Brain microvascular endothelial cell (primary cell): ENCODE results near the gene CCDC137.
A peak's percentile ranks its signal among the peaks of the same experiment; 100 is the strongest.
"Not testable (repeated sequence)": the region's sequence is repeated elsewhere in the genome, so short reads cannot be mapped to it uniquely, and the experiment has no call there.

Source experiments
- DNase-seq: peaks from one replicate; pipeline ENCODE4 v3.0.0-alpha.2; 2020
- H3K27ac ChIP-seq: fragments of 250-450 bp; sonication (Bioruptor Pico); 2 replicates; pipeline ENCODE4 v1.5.1; 2020; ENCODE audit warnings: mild to moderate bottlenecking, moderate library complexity
- H3K27me3 ChIP-seq: fragments of 250-450 bp; sonication (Bioruptor Pico); replicated peaks from 2 replicates; pipeline ENCODE4 v1.5.1; 2020; ENCODE audit warnings: mild to moderate bottlenecking
- H3K36me3 ChIP-seq: fragments of 250-450 bp; sonication (Bioruptor Pico); replicated peaks from 2 replicates; pipeline ENCODE4 v1.5.1; 2020; ENCODE audit warnings: mild to moderate bottlenecking
- H3K4me3 ChIP-seq: 2 replicates; pipeline ENCODE4 v1.5.1; 2011; ENCODE audit warnings: low read depth, mild to moderate bottlenecking, control low read depth, low read length, moderate library complexity
- CTCF ChIP-seq: IDR thresholded peaks from 2 replicates; pipeline ENCODE4 v1.5.1; 2011; ENCODE audit warnings: low read depth, mild to moderate bottlenecking, moderate library complexity, low read length, control low read depth, inconsistent platforms; ENCODE audit errors: missing control alignments
- in situ Hi-C: cut with HindIII; loops from 2 replicates; pipeline ENCODE4 v1.10.0; 2017; ENCODE audit warnings: low sequenced_read_pairs, low pct_ligation_motif_present

The CCDC137 gene

GRCh38 chr17:81672954-81673353 lies 6.4 kb downstream of the CCDC137 start:
- Histone ChIP-seq H3K27ac (no peak overlapping the region), H3K4me3 (no peak overlapping the region), H3K27me3 (no peaks in the 10 kb centered on the region), H3K36me3 (peaks cover 50% of the 10 kb centered on the region)
- no peak for DNase-seq
- in situ Hi-C loops = no loop called here
- no peak for TF ChIP-seq CTCF

GRCh38 chr17:81673561-81674258 lies 7.2 kb downstream of the CCDC137 start:
- in situ Hi-C loops = no loop called here
- Histone ChIP-seq H3K27ac (no peak overlapping the region), H3K36me3 (peaks cover 50% of the 10 kb centered on the region), H3K4me3 (no peak overlapping the region), H3K27me3 (no peaks in the 10 kb centered on the region)
- TF ChIP-seq CTCF = no peak
- DNase-seq = no peak

GRCh38 chr17:81675515-81676221 lies 9.1 kb downstream of the CCDC137 start:
- H3K4me3 ChIP-seq, in situ Hi-C loops, H3K27ac ChIP-seq, H3K27me3 ChIP-seq: not testable (repeated sequence)
- peak; percentile 52 for DNase-seq
- H3K36me3 ChIP-seq = peaks cover 35% of the 10 kb centered on the region
- peak; percentile 54 for TF ChIP-seq CTCF

GRCh38 chr17:81676906-81677305 lies 10.4 kb downstream of the CCDC137 start:
- in situ Hi-C loops = no loop called here
- Histone ChIP-seq H3K36me3 (peaks cover 29% of the 10 kb centered on the region), H3K27me3 (no peaks in the 10 kb centered on the region), H3K27ac (no peak overlapping the region), H3K4me3 (no peak overlapping the region)
- DNase-seq = no peak
- no peak for TF ChIP-seq CTCF

GRCh38 chr17:81680150-81680549 lies 13.6 kb downstream of the CCDC137 start:
- no peak for TF ChIP-seq CTCF
- Histone ChIP-seq H3K27me3 (no peaks in the 10 kb centered on the region), H3K27ac (no peak overlapping the region), H3K36me3 (peaks cover 7% of the 10 kb centered on the region), H3K4me3 (no peak overlapping the region)
- no peak for DNase-seq
- in situ Hi-C loops = no loop called here
